Measurements from ENCODE around the gene CLCN1.

GRCh38 chr7:143354965-143355364 is 39.1 kb downstream of the CLCN1 start:
- TF ChIP-seq, protein P1, sequence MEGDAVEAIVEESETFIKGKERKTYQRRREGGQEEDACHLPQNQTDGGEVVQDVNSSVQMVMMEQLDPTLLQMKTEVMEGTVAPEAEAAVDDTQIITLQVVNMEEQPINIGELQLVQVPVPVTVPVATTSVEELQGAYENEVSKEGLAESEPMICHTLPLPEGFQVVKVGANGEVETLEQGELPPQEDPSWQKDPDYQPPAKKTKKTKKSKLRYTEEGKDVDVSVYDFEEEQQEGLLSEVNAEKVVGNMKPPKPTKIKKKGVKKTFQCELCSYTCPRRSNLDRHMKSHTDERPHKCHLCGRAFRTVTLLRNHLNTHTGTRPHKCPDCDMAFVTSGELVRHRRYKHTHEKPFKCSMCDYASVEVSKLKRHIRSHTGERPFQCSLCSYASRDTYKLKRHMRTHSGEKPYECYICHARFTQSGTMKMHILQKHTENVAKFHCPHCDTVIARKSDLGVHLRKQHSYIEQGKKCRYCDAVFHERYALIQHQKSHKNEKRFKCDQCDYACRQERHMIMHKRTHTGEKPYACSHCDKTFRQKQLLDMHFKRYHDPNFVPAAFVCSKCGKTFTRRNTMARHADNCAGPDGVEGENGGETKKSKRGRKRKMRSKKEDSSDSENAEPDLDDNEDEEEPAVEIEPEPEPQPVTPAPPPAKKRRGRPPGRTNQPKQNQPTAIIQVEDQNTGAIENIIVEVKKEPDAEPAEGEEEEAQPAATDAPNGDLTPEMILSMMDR (conservative IDR thresholded peaks at IDR 0.05; ENCODE audit: low read depth, low read length), result no peak
- TF ChIP-seq RAD21 (IDR thresholded peaks at IDR 0.05; ENCODE audit: low read length) (no peak), POLR2A (IDR thresholded peaks at IDR 0.05; ENCODE audit: low read depth, low read length) (no peak), MAFK (IDR thresholded peaks at IDR 0.05; ENCODE audit: low read depth, low read length) (no peak), CHD1 (IDR thresholded peaks at IDR 0.05; ENCODE audit: low read depth, low read length) (no peak), CEBPB (IDR thresholded peaks at IDR 0.05; ENCODE audit: low read depth, low read length) (no peak), RCOR1 (IDR thresholded peaks at IDR 0.05; ENCODE audit: insufficient replicate concordance, low read length) (no peak)

Data from IMR-90 (cell line).